K562 (cell line): ENCODE results near the gene EPS8L1. TPM values are rescaled to one million over a fixed set of nuclear protein-coding genes. Genes with fewer than 3 reads are reported as not detected.

ENCODE experiments used
- ATAC-seq: fragments of 200-7000 bp; cut with Tn5 transposase; 3 replicates; pipeline ENCODE4 v1.9.1; 2020; ENCODE audit warnings: moderate library complexity
- BruUV-seq: library from RNA; stranded (reverse); fragments of 400-500 nt; replicated peaks from 2 replicates; lab custom pipeline; 2021; lab: Mats Ljungman, UMichigan
- CTCF ChIA-PET: fragments of 300-600 bp; formaldehyde crosslinking; extraction: SDS; loops from one replicate; lab custom pipeline; 2021; ENCODE audit warnings: low intra/inter-chr PET ratio; lab: Yijun Ruan, JAX
- POLR2A ChIA-PET: fragments of 300-600, 350-650 bp; sonication (Branson Sonifier 250); formaldehyde crosslinking; extraction: SDS; loops from one replicate; lab custom pipeline; 2021; ENCODE audit warnings: antibody characterized with exemption, inconsistent platforms; lab: Yijun Ruan, JAX
- DNase-seq, 4 experiments: peaks; one replicate each; pipeline versions ENCODE4 v3.0.0 to v3.0.0-alpha.2; 2011 to 2018; ENCODE audit warnings: low spot score in 3 of 4, mixed read lengths in 3 of 4; ENCODE audit errors: extremely low read depth in 1 of 4
- FAIRE-seq: peaks from 2 replicates; lab custom pipeline; 2011; peaks lifted over from hg19 to GRCh38; lab: Jason Lieb, UNC
- H2AFZ ChIP-seq: 2 replicates; pipeline ENCODE4 v1.6.0; 2011; ENCODE audit warnings: low read depth, low read length, control low read depth, inconsistent platforms
- H3K27ac ChIP-seq: fragments of 200-600 bp; 3 replicates; pipeline ENCODE4 v1.8.0; 2011; ENCODE audit warnings: low read depth, mild to moderate bottlenecking, control low read depth, inconsistent platforms, low read length, moderate library complexity, mixed read lengths; ENCODE audit errors: extremely low read depth
- H3K27me3 ChIP-seq, 2 experiments: fragments of 300-600 bp in 1 of 2; 2 replicates in 1 of 2; 3 replicates in 1 of 2; pipeline versions ENCODE4 v1.6.0 to v1.8.0; 2011; ENCODE audit warnings: inconsistent platforms in 2 of 2, low read length in 2 of 2, mild to moderate bottlenecking in 1 of 2, mixed read lengths in 1 of 2, moderate library complexity in 1 of 2; ENCODE audit not compliant: control insufficient read depth in 2 of 2, insufficient read depth in 2 of 2
- H3K36me3 ChIP-seq: fragments of 300-600 bp; 3 replicates; pipeline ENCODE4 v1.8.0; 2011; ENCODE audit warnings: mild to moderate bottlenecking, low read length, inconsistent platforms; ENCODE audit not compliant: control insufficient read depth, insufficient read depth
- H3K4me1 ChIP-seq, 2 experiments: fragments of 200-600 bp in 1 of 2; replicated peaks in 1 of 2; 2 replicates in 1 of 2; 3 replicates in 1 of 2; pipeline versions ENCODE4 v1.5.1 to v1.8.0; 2011; ENCODE audit warnings: inconsistent platforms in 2 of 2, low read length in 2 of 2, mild to moderate bottlenecking in 1 of 2, mixed read lengths in 1 of 2, moderate library complexity in 1 of 2; ENCODE audit not compliant: control insufficient read depth in 2 of 2, insufficient read depth in 2 of 2
- H3K4me2 ChIP-seq: 2 replicates; pipeline ENCODE4 v1.6.1; 2011; ENCODE audit warnings: low read length, control low read depth, inconsistent platforms, mixed read lengths; ENCODE audit not compliant: insufficient read depth
- H3K4me3 ChIP-seq: fragments of 200-600 bp; sonication (generic), shearing (Covaris generic); 2 replicates; pipeline ENCODE4 v1.5.1; 2016; ENCODE audit warnings: control low read depth, inconsistent platforms
- H3K79me2 ChIP-seq: fragments of 200-600 bp; 3 replicates; pipeline ENCODE4 v1.8.0; 2011; ENCODE audit warnings: low read length, inconsistent platforms; ENCODE audit not compliant: control insufficient read depth, insufficient read depth
- H3K9ac ChIP-seq, 2 experiments: 2 replicates each; pipeline versions ENCODE4 v1.6.0 to v1.6.1; 2011; ENCODE audit warnings: low read depth in 2 of 2, low read length in 2 of 2, control low read depth in 1 of 2, inconsistent platforms in 1 of 2, mild to moderate bottlenecking in 1 of 2, mixed read lengths in 1 of 2; ENCODE audit not compliant: insufficient read depth in 1 of 2
- H3K9me1 ChIP-seq: one replicate; pipeline ENCODE4 v1.6.0; 2011; ENCODE audit warnings: inconsistent platforms, mild to moderate bottlenecking, low read length, moderate library complexity; ENCODE audit not compliant: control insufficient read depth, insufficient read depth
- H3K9me3 ChIP-seq: replicated peaks from 2 replicates; pipeline ENCODE4 v1.5.1; 2011; ENCODE audit warnings: low read depth, low read length, inconsistent platforms; ENCODE audit not compliant: control insufficient read depth, insufficient read depth
- H4K20me1 ChIP-seq: replicated peaks from 2 replicates; pipeline ENCODE4 v1.6.1; 2011; ENCODE audit warnings: low read length, inconsistent platforms, mixed read lengths; ENCODE audit not compliant: control insufficient read depth, insufficient read depth
- ELF4 ChIP-seq: fragments of 450-650 bp; formaldehyde crosslinking; IDR thresholded peaks from 2 replicates; pipeline ENCODE4 v1.4.0; 2022; ENCODE audit warnings: missing genetic modification characterization
- ETS1 ChIP-seq: conservative IDR thresholded peaks from 2 replicates; pipeline ENCODE4 v1.6.1; 2011; ENCODE audit warnings: low read depth, mild to moderate bottlenecking, low read length; ENCODE audit not compliant: control insufficient read depth
- FOXJ3 ChIP-seq: sonication (generic); formaldehyde crosslinking; IDR thresholded peaks from 2 replicates; pipeline ENCODE4 v1.4.0; 2020; ENCODE audit warnings: mild to moderate bottlenecking, missing genetic modification reagents
- FOXP1 ChIP-seq: sonication (generic); formaldehyde crosslinking; IDR thresholded peaks from 2 replicates; pipeline ENCODE4 v1.8.0; 2022; ENCODE audit warnings: mild to moderate bottlenecking, missing genetic modification reagents
- HES1 ChIP-seq: fragments of 450-650 bp; IDR thresholded peaks from 2 replicates; pipeline ENCODE4 v1.6.1; 2016; ENCODE audit warnings: low read depth, mild to moderate bottlenecking, moderate library complexity
- RBM25 ChIP-seq: fragments of 200-400 bp; formaldehyde crosslinking; IDR thresholded peaks from 2 replicates; pipeline ENCODE4 v1.6.1; 2018; ENCODE audit warnings: low read length, low read depth, moderate library complexity; ENCODE audit not compliant: severe bottlenecking
- ZFP30 ChIP-seq: fragments of 250-450 bp; sonication (Bioruptor Pico); IDR thresholded peaks from 2 replicates; pipeline ENCODE4 v1.8.0; 2022; ENCODE audit warnings: moderate library complexity, mild to moderate bottlenecking, inconsistent platforms, borderline replicate concordance
- ZNF121 ChIP-seq: sonication (generic); formaldehyde crosslinking; conservative IDR thresholded peaks from 2 replicates; pipeline ENCODE4 v1.8.0; 2022; ENCODE audit warnings: missing genetic modification reagents
- WGBS: fragments of 100-300 bp; shearing (Covaris generic); methylation state at CpG from one replicate; pipeline ENCODE4 v1.1.6; 2016; ENCODE audit warnings: low coverage, mixed read lengths; ENCODE audit not compliant: insufficient coverage; ENCODE audit errors: missing lambda C conversion rate; 5-methylcytosine and 5-hydroxymethylcytosine counted together
- in situ Hi-C: fragments of 300-500 bp; cut with MboI; formaldehyde crosslinking; loops from 4 replicates; pipeline ENCODE4 v1.15.0; 2018; ENCODE audit warnings: inconsistent platforms, mixed read lengths
- intact Hi-C: fragments of 100-400 bp; cut with micrococcal nuclease; formaldehyde crosslinking; loops from 2 replicates; pipeline ENCODE4 v1.14.2; 2022
- polyA plus RNA-seq, 8 experiments: library from polyadenylated mRNA; depleted of rRNA in 4 of 8; stranded (reverse) in 5 of 8; unstranded in 3 of 8; fragments of >200 nt; fragmentation: Nextera tagmentation in 2 of 8; fragmentation: Illumina TruSeq in 1 of 8; extraction: Ambion mirVana in 2 of 8; extraction: Trizol in 1 of 8; gene quantifications; 2 replicates each; pipeline versions ENCODE4 v1.2.1 to v1.2.3, GENCODE V29; 2011 to 2014; ENCODE audit warnings: inconsistent platforms in 1 of 8, missing spikeins in 1 of 8
- total RNA-seq, 7 experiments: library from RNA; depleted of rRNA in 6 of 7; stranded (reverse); fragments of >200 nt in 6 of 7; fragmentation: Illumina TruSeq in 2 of 7; extraction: Trizol in 2 of 7; gene quantifications; 2 replicates each; pipeline versions ENCODE4 v1.2.1 to v1.2.3, GENCODE V29; 2011 to 2021; ENCODE audit warnings: low replicate concordance in 1 of 7

EPS8L1 gene
- total and polyA plus RNA-seq, 9 of the 15 experiments (the other 6 are each of a cell fraction or from before 2014, with no cell fraction given) = 0.35 to 22.1 (median 11.9) TPM

- H3K9ac ChIP-seq = no peak overlapping the region
- H3K27me3 ChIP-seq = no peaks in the 10 kb centered on the region
- ChIA-PET POLR2A (no interaction called here), CTCF (no interaction called here)
- intact Hi-C loops (no loop called here), in situ Hi-C loops (no loop called here)
- FAIRE-seq (no peak), ATAC-seq (no peak), DNase-seq (no peak)
- no peaks in the 10 kb centered on the region; the same call in 1 of the 2 replicates for H3K9me3 ChIP-seq
- peaks cover 42% of the 10 kb centered on the region; the same call in 2 of the 3 replicates for H3K36me3 ChIP-seq
- peaks cover 10 to 24% of the 10 kb centered on the region in 2 experiments; a peak in 4 of 5 replicates for H3K4me1 ChIP-seq
- H3K4me3 ChIP-seq = no peak overlapping the region
- no peaks in the 10 kb centered on the region for H3K9me1 ChIP-seq
- H3K27ac ChIP-seq = no peak overlapping the region
- no peak overlapping the region for H3K4me2 ChIP-seq
- no peak overlapping the region for H2AFZ ChIP-seq
- BruUV-seq = no TSS peak
- TF ChIP-seq FOXJ3 = no peak
- TF ChIP-seq ETS1 = no peak
- TF ChIP-seq ELF4 (CRISPR knock-in tag) = no peak
- no peak for TF ChIP-seq HES1
- no peak for TF ChIP-seq ZFP30
- TF ChIP-seq FOXP1 (CRISPR knock-in tag) = no peak
- peak; percentile 45 for TF ChIP-seq RBM25
- peak; percentile 92 for TF ChIP-seq ZNF121
- WGBS = 90% methylated on average over 7 of the region's 7 CpGs
- 0 out of 2 replicates have a peak, but pooled peaks cover 10% of the 10 kb centered on the region for H4K20me1 ChIP-seq
- peaks cover 88% of the 10 kb centered on the region for H3K79me2 ChIP-seq
Measured at GRCh38 chr19:55031178-55031577, 44.5 kb upstream of the EPS8L1 start.
